GM23338 (cell line): ENCODE measurements around the gene FRMD4A. TPM values are rescaled to one million over a fixed set of nuclear protein-coding genes. Genes with fewer than 3 reads are reported as not detected.

Experiments
- ATAC-seq: fragments of 200-7000 bp; cut with Tn5 transposase; 3 replicates; pipeline ENCODE4 v1.9.1; 2020
- DNase-seq: peaks from one replicate; pipeline ENCODE4 v3.0.0-alpha.2; 2015; ENCODE audit warnings: low spot score
- H2AFZ ChIP-seq: fragments of 200-600 bp; sonication (generic); 2 replicates; pipeline ENCODE4 v1.8.0; 2016; ENCODE audit warnings: antibody characterized with exemption, mild to moderate bottlenecking, moderate library complexity
- H3F3A ChIP-seq: fragments of 200-600 bp; sonication (generic); replicated peaks from 2 replicates; pipeline ENCODE4 v1.8.0; 2017; ENCODE audit warnings: antibody characterized with exemption, mixed run types, low read depth
- H3K27ac ChIP-seq: fragments of 200-600 bp; sonication (generic); 2 replicates; pipeline ENCODE4 v1.6.1; 2016; ENCODE audit warnings: low read depth
- H3K27me3 ChIP-seq: fragments of 200-600 bp; sonication (generic); 2 replicates; pipeline ENCODE4 v1.8.0; 2016; ENCODE audit warnings: mild to moderate bottlenecking, mixed run types, moderate library complexity; ENCODE audit not compliant: insufficient read depth
- H3K36me3 ChIP-seq: fragments of 200-600 bp; sonication (generic); 2 replicates; pipeline ENCODE4 v1.8.0; 2016; ENCODE audit warnings: mild to moderate bottlenecking; ENCODE audit not compliant: insufficient read depth
- H3K4me1 ChIP-seq: fragments of 200-600 bp; sonication (generic); 2 replicates; pipeline ENCODE4 v1.8.0; 2016; ENCODE audit warnings: mild to moderate bottlenecking, moderate library complexity; ENCODE audit not compliant: insufficient read depth
- H3K4me2 ChIP-seq: fragments of 200-600 bp; sonication (generic); 2 replicates; pipeline ENCODE4 v1.7.1; 2017; ENCODE audit warnings: mixed run types
- H3K4me3 ChIP-seq: fragments of 200-600 bp; sonication (generic); 2 replicates; pipeline ENCODE4 v1.6.1; 2016; ENCODE audit warnings: mixed run types
- H3K79me2 ChIP-seq: fragments of 200-600 bp; sonication (generic); replicated peaks from 2 replicates; pipeline ENCODE4 v1.8.0; 2017; ENCODE audit warnings: mild to moderate bottlenecking; ENCODE audit not compliant: insufficient read depth
- H3K9me2 ChIP-seq: fragments of 200-600 bp; sonication (generic); 2 replicates; pipeline ENCODE4 v1.8.0; 2017; ENCODE audit not compliant: insufficient read depth
- H4K20me1 ChIP-seq: fragments of 200-600 bp; sonication (generic); replicated peaks from 2 replicates; pipeline ENCODE4 v1.8.0; 2017; ENCODE audit warnings: mild to moderate bottlenecking; ENCODE audit not compliant: insufficient read depth
- H3K27ac Mint-ChIP-seq: 2 replicates; pipeline ENCODE4 v1.8.0; 2020; ENCODE audit warnings: inconsistent platforms, mild to moderate bottlenecking, moderate library complexity, mixed read lengths
- H3K27me3 Mint-ChIP-seq: 3 replicates; pipeline ENCODE4 v1.8.0; 2022; ENCODE audit warnings: low read depth, mild to moderate bottlenecking, moderate library complexity, mixed read lengths, inconsistent platforms; ENCODE audit not compliant: insufficient read depth, poor library complexity
- H3K36me3 Mint-ChIP-seq: 3 replicates; pipeline ENCODE4 v1.8.0; 2021; ENCODE audit warnings: low read depth, mild to moderate bottlenecking, inconsistent platforms, moderate library complexity, mixed read lengths
- H3K4me1 Mint-ChIP-seq: 3 replicates; pipeline ENCODE4 v1.8.0; 2020; ENCODE audit warnings: mild to moderate bottlenecking, inconsistent platforms, mixed read lengths
- H3K4me3 Mint-ChIP-seq: 3 replicates; pipeline ENCODE4 v1.8.0; 2021; ENCODE audit warnings: moderate library complexity, mild to moderate bottlenecking, inconsistent platforms, mixed read lengths
- H3K9me3 Mint-ChIP-seq: 3 replicates; pipeline ENCODE4 v1.8.0; 2020; ENCODE audit warnings: moderate library complexity, mild to moderate bottlenecking, inconsistent platforms, mixed read lengths
- CREB1 ChIP-seq: fragments of 250-450 bp; sonication (Bioruptor Pico); IDR thresholded peaks from 2 replicates; pipeline ENCODE4 v1.5.0; 2020; ENCODE audit warnings: low read depth, mild to moderate bottlenecking, moderate library complexity
- CTCF ChIP-seq, 2 experiments: fragments of 200-600 bp in 1 of 2; sonication (generic) in 1 of 2; conservative IDR thresholded peaks; 2 replicates each; pipeline versions ENCODE4 v1.5.1 to v1.6.1; 2016 to 2017; ENCODE audit warnings: antibody characterized with exemption in 2 of 2, low read depth in 2 of 2, mild to moderate bottlenecking in 2 of 2, moderate library complexity in 1 of 2
- ETS1 ChIP-seq: IDR thresholded peaks from 2 replicates; pipeline ENCODE4 v1.6.1; 2016; ENCODE audit warnings: antibody characterized with exemption
- EZH2 ChIP-seq: fragments of 200-600 bp; sonication (generic); IDR thresholded peaks from one replicate; pipeline ENCODE4 v1.8.0; 2017; ENCODE audit warnings: antibody characterized with exemption, mild to moderate bottlenecking, low read depth; ENCODE audit not compliant: unreplicated experiment
- EZH2phosphoT487 ChIP-seq: fragments of 200-600 bp; sonication (generic); IDR thresholded peaks from one replicate; pipeline ENCODE4 v1.8.1; 2018; ENCODE audit warnings: antibody characterized with exemption; ENCODE audit not compliant: unreplicated experiment
- JUNB ChIP-seq: IDR thresholded peaks from one replicate; pipeline ENCODE4 v1.6.1; 2016; ENCODE audit warnings: antibody characterized with exemption; ENCODE audit not compliant: unreplicated experiment
- NANOG ChIP-seq: IDR thresholded peaks from 2 replicates; pipeline ENCODE4 v1.6.1; 2016; ENCODE audit warnings: antibody characterized with exemption, borderline replicate concordance
- POLR2AphosphoS5 ChIP-seq: IDR thresholded peaks from 2 replicates; pipeline ENCODE4 v1.6.1; 2016; ENCODE audit warnings: antibody characterized with exemption, low read depth
- STAT1 ChIP-seq: IDR thresholded peaks from one replicate; pipeline ENCODE4 v1.6.1; 2016; ENCODE audit warnings: antibody characterized with exemption; ENCODE audit not compliant: unreplicated experiment
- ZNF114 ChIP-seq: fragments of 250-450 bp; sonication (Bioruptor Pico); IDR thresholded peaks from 2 replicates; pipeline ENCODE4 v1.5.0; 2020; ENCODE audit warnings: mild to moderate bottlenecking, moderate library complexity
- ZNF331 ChIP-seq: fragments of 250-450 bp; sonication (Bioruptor Pico); IDR thresholded peaks from 2 replicates; pipeline ENCODE4 v1.5.0; 2020; ENCODE audit warnings: low read depth, mild to moderate bottlenecking, moderate library complexity
- polyA plus RNA-seq: library from polyadenylated mRNA; unstranded; fragments of >200 nt; fragmentation: Nextera tagmentation; extraction: Ambion mirVana; gene quantifications from 2 replicates; pipeline ENCODE4 v1.2.1, GENCODE V29; 2016
- total RNA-seq: library from RNA; depleted of rRNA; stranded (reverse); fragments of >200 nt; shearing (Covaris generic); gene quantifications from 2 replicates; pipeline ENCODE4 v1.2.3, GENCODE V29; 2014
- TF ChIP-seq, protein P1 (sequence below): fragments of 250-450 bp; sonication (Bioruptor Pico); IDR thresholded peaks from 2 replicates; pipeline ENCODE4 v1.5.0; 2020; ENCODE audit warnings: mild to moderate bottlenecking, moderate library complexity
- TF ChIP-seq, protein P2 (sequence below): IDR thresholded peaks from one replicate; pipeline ENCODE4 v1.6.1; 2018; ENCODE audit warnings: antibody characterized with exemption; ENCODE audit not compliant: unreplicated experiment

FRMD4A gene
- total and polyA plus RNA-seq, 2 experiments from 2014 or later: 14.0 to 20.1 TPM

DNA sequence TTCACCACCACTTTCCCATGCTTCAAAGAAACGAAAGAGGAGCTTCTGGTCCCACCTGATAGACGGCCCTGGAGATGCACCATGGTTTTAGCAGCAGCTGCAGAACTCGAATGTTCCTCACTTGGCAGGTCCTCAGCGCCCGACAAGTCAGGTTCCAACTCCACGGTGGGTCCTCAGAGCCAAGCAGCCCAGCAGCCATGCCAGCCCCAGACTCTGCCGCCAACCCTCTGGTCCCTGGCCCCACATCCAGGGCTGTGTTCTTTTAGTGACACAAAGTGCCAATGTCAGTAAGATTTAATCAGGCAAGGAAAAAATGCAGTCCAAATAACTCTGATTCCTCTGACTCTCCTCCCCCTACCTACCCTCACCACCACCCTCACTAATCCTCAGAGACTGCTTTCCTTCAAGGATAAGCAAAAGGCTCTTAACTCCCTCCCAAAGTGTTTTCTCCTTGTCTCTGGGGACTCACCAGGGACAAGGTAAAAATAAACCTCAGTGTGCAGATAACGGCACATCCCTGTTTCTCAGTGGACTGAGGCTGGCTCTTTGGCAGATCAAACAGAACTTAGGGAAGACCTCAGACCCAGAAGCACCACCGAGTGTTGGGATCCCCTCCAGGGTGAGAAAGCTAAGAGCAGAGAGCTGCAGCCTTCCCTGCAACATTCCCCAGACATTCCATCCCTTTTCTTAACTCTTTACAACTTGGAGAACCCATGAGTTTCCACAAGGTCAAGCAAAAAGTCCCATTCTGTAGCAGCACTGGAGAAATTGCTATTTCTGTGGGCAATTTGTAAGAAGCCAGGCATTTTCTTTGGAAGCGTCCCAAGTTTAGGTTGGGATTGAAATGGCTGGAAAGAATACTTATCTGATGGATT lies 358.9 kb downstream of the FRMD4A start:
- no peak overlapping the region for H3K4me3 Mint-ChIP-seq
- Histone ChIP-seq H3K4me1 (peaks cover 32% of the 10 kb centered on the region), H3K79me2 (no peaks in the 10 kb centered on the region), H3F3A (no peaks in the 10 kb centered on the region), H3K27ac (peak overlapping the region; percentile 9), H3K36me3 (no peaks in the 10 kb centered on the region), H3K4me2 (no peak overlapping the region; the same call in 1 of the 2 replicates), H3K4me3 (no peak overlapping the region), H3K27me3 (no peaks in the 10 kb centered on the region), H3K9me2 (no peaks in the 10 kb centered on the region; the same call in 1 of the 2 replicates), H4K20me1 (no peaks in the 10 kb centered on the region), H2AFZ (peak overlapping the region; percentile 23)
- TF ChIP-seq STAT1 (no peak), EZH2phosphoT487 (no peak), NANOG (no peak), ZNF114 (no peak), ETS1 (no peak), CREB1 (no peak), POLR2AphosphoS5 (no peak), JUNB (no peak), CTCF (conservative IDR thresholded peaks at IDR 0.05; ENCODE audit: low read depth in 2 of 2) (no peak), ZNF331 (CRISPR knock-in tag) (no peak), EZH2 (no peak)
- TF ChIP-seq, protein P1, sequence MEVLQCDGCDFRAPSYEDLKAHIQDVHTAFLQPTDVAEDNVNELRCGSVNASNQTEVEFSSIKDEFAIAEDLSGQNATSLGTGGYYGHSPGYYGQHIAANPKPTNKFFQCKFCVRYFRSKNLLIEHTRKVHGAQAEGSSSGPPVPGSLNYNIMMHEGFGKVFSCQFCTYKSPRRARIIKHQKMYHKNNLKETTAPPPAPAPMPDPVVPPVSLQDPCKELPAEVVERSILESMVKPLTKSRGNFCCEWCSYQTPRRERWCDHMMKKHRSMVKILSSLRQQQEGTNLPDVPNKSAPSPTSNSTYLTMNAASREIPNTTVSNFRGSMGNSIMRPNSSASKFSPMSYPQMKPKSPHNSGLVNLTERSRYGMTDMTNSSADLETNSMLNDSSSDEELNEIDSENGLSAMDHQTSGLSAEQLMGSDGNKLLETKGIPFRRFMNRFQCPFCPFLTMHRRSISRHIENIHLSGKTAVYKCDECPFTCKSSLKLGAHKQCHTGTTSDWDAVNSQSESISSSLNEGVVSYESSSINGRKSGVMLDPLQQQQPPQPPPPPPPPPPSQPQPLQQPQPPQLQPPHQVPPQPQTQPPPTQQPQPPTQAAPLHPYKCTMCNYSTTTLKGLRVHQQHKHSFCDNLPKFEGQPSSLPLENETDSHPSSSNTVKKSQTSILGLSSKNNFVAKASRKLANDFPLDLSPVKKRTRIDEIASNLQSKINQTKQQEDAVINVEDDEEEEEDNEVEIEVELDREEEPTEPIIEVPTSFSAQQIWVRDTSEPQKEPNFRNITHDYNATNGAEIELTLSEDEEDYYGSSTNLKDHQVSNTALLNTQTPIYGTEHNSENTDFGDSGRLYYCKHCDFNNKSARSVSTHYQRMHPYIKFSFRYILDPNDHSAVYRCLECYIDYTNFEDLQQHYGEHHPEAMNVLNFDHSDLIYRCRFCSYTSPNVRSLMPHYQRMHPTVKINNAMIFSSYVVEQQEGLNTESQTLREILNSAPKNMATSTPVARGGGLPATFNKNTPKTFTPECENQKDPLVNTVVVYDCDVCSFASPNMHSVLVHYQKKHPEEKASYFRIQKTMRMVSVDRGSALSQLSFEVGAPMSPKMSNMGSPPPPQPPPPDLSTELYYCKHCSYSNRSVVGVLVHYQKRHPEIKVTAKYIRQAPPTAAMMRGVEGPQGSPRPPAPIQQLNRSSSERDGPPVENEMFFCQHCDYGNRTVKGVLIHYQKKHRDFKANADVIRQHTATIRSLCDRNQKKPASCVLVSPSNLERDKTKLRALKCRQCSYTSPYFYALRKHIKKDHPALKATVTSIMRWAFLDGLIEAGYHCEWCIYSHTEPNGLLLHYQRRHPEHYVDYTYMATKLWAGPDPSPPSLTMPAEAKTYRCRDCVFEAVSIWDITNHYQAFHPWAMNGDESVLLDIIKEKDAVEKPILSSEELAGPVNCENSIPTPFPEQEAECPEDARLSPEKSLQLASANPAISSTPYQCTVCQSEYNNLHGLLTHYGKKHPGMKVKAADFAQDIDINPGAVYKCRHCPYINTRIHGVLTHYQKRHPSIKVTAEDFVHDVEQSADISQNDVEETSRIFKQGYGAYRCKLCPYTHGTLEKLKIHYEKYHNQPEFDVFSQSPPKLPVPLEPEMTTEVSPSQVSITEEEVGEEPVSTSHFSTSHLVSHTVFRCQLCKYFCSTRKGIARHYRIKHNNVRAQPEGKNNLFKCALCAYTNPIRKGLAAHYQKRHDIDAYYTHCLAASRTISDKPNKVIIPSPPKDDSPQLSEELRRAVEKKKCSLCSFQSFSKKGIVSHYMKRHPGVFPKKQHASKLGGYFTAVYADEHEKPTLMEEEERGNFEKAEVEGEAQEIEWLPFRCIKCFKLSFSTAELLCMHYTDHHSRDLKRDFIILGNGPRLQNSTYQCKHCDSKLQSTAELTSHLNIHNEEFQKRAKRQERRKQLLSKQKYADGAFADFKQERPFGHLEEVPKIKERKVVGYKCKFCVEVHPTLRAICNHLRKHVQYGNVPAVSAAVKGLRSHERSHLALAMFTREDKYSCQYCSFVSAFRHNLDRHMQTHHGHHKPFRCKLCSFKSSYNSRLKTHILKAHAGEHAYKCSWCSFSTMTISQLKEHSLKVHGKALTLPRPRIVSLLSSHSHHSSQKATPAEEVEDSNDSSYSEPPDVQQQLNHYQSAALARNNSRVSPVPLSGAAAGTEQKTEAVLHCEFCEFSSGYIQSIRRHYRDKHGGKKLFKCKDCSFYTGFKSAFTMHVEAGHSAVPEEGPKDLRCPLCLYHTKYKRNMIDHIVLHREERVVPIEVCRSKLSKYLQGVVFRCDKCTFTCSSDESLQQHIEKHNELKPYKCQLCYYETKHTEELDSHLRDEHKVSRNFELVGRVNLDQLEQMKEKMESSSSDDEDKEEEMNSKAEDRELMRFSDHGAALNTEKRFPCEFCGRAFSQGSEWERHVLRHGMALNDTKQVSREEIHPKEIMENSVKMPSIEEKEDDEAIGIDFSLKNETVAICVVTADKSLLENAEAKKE (CRISPR knock-in tag): no peak
- TF ChIP-seq, protein P2, sequence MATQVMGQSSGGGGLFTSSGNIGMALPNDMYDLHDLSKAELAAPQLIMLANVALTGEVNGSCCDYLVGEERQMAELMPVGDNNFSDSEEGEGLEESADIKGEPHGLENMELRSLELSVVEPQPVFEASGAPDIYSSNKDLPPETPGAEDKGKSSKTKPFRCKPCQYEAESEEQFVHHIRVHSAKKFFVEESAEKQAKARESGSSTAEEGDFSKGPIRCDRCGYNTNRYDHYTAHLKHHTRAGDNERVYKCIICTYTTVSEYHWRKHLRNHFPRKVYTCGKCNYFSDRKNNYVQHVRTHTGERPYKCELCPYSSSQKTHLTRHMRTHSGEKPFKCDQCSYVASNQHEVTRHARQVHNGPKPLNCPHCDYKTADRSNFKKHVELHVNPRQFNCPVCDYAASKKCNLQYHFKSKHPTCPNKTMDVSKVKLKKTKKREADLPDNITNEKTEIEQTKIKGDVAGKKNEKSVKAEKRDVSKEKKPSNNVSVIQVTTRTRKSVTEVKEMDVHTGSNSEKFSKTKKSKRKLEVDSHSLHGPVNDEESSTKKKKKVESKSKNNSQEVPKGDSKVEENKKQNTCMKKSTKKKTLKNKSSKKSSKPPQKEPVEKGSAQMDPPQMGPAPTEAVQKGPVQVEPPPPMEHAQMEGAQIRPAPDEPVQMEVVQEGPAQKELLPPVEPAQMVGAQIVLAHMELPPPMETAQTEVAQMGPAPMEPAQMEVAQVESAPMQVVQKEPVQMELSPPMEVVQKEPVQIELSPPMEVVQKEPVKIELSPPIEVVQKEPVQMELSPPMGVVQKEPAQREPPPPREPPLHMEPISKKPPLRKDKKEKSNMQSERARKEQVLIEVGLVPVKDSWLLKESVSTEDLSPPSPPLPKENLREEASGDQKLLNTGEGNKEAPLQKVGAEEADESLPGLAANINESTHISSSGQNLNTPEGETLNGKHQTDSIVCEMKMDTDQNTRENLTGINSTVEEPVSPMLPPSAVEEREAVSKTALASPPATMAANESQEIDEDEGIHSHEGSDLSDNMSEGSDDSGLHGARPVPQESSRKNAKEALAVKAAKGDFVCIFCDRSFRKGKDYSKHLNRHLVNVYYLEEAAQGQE: no peak
- H3K9me3 Mint-ChIP-seq: no peaks in the 10 kb centered on the region
- peaks cover 5% of the 10 kb centered on the region for H3K27me3 Mint-ChIP-seq
- no peaks in the 10 kb centered on the region for H3K36me3 Mint-ChIP-seq
- H3K4me1 Mint-ChIP-seq: peaks cover 36% of the 10 kb centered on the region
- peak; percentile 56 for DNase-seq
- H3K27ac Mint-ChIP-seq: 0 out of 2 replicates have a peak overlapping the region, but pooled peaks have one; percentile 24
- ATAC-seq: peak; percentile 71
